GM12891 (cell line): ENCODE data around the gene NTSR2.

Experiments
- POLR2A ChIP-seq: IDR thresholded peaks from 2 replicates; pipeline ENCODE4 v1.6.1; 2011; ENCODE audit warnings: low read depth, low read length, control low read depth
- POU2F2 ChIP-seq: IDR thresholded peaks from 2 replicates; pipeline ENCODE4 v1.6.1; 2011; ENCODE audit warnings: low read depth, mild to moderate bottlenecking, control low read depth, low read length, moderate library complexity

- no peak for TF ChIP-seq POLR2A
- no peak for TF ChIP-seq POU2F2
Observed at GRCh38 chr2:11635141-11635540, 34.9 kb downstream of the NTSR2 start.
